NCI-H187 (cell line): Measurements from ENCODE around the gene ZNF280A.
A peak's percentile ranks its signal among the peaks of the same experiment; 100 is the strongest.
"Not testable (repeated sequence)": the region's sequence is repeated elsewhere in the genome, so short reads cannot be mapped to it uniquely, and the experiment has no call there.

ENCODE experiments used
- DNase-seq, 2 experiments: peaks; one replicate each; lab custom pipeline; 2025; lab: John Stamatoyannopoulos, UW

Gene ZNF280A

DNA sequence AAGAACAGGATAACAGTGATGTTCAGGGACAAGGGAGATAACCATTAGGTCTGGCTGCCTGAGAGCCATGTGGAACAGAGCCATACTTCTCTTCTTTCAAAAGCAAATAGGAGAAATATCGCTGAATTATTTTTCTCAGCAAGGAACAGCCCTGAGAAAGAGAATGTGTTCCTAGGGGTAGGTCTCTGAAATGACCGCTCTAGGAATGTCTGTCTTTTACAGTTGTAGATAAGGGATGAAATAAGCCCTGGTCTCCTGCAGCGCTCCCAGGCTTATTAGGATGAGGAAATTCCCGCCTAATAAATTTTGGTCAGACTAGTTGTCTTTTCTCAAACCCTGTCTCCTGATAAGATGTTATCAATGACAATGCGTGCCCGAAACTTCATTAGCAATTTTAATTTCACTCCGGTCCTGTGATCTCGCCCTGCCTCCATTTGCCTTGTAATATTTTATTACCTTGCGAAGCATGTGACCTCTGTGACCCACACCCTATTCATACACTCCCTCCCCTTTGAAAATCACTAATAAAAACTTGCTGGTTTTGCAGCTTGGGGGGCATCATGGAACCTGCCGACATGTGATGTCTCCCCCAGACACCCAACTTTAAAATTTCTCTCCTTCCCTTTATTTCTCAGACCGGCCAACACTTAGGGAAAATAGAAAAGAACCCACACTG lies 51.1 kb downstream of the ZNF280A start:
- DNase-seq, result not testable (repeated sequence)

DNA sequence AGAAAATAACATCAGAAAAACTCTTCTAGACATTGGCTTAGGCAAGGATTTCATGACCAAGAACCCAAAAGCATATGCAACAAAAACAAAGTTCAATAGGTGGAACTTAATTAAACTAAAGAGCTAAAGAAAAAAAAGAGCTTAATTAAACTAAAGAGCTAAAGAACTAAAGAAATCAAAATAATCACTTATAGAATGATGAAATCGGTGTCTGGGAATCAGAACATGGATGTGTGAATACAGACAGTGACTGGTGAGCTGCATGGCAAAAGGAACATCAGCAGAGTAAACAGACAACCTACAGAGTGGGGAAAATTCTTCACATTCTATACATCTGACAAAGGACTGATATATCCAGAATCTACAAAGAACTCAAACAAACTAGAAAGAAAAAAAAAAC lies 53.0 kb downstream of the ZNF280A start:
- DNase-seq, result no peak

- no peak for DNase-seq
Measured at GRCh38 chr22:22465782-22466181, 54.3 kb downstream of the ZNF280A start.

DNA sequence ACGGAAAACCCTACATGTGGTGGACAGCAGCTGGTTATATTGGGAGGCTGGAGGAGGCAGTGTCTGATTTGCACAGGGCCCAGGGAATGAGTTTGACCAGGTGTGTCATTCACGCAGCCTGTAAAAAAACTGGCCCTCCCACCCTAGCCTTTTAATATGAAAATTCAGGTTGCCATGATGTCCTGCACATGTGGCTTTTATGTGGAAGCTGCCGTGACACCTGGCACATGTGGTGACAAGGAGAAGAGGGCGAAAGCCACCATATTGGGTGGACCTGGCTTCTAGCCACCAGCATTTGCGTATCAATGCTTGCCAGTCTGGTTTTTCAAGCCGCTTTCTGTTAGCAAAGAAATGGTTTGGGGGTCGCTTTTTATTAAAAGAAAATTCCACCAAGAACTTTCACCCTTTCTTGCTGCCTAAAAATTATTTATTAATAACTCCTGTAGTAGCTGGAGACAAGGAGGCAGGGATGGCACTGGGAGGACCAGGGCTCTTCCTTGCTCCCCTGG lies 54.9 kb downstream of the ZNF280A start:
- DNase-seq, result no peak

DNA sequence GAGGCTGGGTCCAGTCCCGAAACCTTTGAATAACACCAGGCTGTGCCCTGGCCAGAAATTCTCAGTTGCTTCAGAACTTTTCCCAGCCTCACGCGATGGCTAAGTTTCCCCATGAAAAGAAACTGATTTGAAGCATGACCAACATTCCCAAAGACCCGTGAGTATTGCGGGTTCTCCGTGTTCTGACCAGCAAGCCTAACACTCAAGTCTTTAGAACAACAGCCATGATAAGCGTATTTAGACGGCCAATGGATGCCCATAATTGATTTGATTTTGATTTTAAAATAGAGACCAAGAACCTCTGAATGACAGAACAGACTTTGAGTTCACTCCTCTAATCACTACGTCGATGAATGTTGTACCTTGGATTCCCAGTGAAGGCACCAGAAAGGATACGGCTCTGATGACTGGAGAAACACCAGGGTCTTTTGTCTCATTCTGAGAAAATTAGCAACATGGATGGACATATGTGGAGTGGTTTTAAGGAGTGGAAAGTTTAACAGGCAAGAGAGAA lies 55.5 kb downstream of the ZNF280A start:
- no peak for DNase-seq

GRCh38 chr22:22463855-22464540 lies 56.1 kb downstream of the ZNF280A start:
- DNase-seq, result peak; percentile 11 to 49
